Measurements from ENCODE around the gene JPH2.

Gene JPH2

DNA sequence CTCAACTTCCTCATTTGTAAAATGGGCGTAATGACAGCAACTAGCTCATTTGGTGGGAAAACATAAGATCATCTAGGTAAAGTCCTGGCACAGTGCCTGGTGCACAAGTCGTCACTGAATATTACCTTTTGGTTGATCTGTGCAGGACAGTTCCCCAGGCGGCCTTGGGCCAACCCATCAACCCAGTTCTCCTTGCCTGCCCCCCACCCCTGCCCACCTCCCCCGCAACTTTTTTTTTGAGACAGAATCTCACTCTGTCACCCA is 99.2 kb downstream of the JPH2 start:
- no peak for DNase-seq

DNA sequence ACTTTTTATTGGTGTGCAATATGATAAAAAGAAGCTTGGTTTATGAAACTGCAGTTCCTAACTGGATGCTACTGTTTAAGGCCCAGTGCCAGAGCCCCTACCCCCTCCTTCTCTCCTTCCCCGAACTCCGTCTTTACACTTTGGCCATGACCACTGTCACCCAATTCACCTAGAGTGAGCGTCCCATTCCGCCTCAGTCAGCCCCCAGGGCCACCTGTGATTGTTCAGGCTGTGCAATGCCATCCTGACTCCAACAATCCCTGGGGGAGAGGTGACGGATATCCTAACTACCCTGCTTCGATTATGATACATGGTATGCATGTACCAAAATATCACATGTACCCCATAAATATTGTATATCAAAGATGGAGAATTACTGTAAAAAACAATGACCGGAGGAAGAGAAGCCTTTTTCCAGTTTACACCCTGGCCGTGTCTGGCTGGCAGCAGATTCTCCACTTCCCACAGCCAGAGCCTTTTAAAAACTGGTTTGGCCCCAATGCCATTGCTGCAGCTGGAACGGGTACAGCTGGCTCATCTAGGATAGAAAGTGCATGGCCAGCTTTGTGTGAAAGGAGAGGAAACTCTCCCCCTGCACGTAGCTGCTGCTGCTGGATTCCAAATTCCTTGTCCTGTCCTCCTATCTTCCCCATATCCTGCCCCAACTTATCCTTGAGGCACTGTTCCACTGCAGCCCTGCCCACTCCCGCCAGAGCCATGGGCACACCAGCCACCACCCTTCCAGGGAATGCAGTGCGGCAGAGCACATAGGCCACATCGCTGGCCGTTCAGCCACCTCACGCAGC is 99.7 kb downstream of the JPH2 start:
- Histone ChIP-seq H3K4me3 (no peak overlapping the region), H3K27me3 (no peaks in the 10 kb centered on the region), H3K36me3 (no peaks in the 10 kb centered on the region), H3K27ac (no peak overlapping the region), H3K4me1 (peaks cover 0 to 6% (median 0%) of the 10 kb centered on the region in 4 donors), H3K9me3 (no peaks in the 10 kb centered on the region)
- no peak for DNase-seq
- TF ChIP-seq, protein P1, sequence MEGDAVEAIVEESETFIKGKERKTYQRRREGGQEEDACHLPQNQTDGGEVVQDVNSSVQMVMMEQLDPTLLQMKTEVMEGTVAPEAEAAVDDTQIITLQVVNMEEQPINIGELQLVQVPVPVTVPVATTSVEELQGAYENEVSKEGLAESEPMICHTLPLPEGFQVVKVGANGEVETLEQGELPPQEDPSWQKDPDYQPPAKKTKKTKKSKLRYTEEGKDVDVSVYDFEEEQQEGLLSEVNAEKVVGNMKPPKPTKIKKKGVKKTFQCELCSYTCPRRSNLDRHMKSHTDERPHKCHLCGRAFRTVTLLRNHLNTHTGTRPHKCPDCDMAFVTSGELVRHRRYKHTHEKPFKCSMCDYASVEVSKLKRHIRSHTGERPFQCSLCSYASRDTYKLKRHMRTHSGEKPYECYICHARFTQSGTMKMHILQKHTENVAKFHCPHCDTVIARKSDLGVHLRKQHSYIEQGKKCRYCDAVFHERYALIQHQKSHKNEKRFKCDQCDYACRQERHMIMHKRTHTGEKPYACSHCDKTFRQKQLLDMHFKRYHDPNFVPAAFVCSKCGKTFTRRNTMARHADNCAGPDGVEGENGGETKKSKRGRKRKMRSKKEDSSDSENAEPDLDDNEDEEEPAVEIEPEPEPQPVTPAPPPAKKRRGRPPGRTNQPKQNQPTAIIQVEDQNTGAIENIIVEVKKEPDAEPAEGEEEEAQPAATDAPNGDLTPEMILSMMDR (IDR thresholded peaks at IDR 0.05) = no peak
- intact Hi-C loops (cut with DNase I; ENCODE audit: low total_unique reads) = no loop called here

More for the DNA sequence above, 99.2 kb downstream of the JPH2 start:
- H3K27ac ChIP-seq = no peak overlapping the region
- no peaks in the 10 kb centered on the region for H3K36me3 ChIP-seq
- TF ChIP-seq, protein P1 (IDR thresholded peaks at IDR 0.05) = no peak
- no peak overlapping the region for H3K4me3 ChIP-seq
- H3K4me1 ChIP-seq = peaks cover 0 to 6% (median 0%) of the 10 kb centered on the region in 4 donors
- H3K9me3 ChIP-seq = no peaks in the 10 kb centered on the region
- no peaks in the 10 kb centered on the region for H3K27me3 ChIP-seq
- intact Hi-C loops (cut with DNase I; ENCODE audit: low total_unique reads) = no loop called here

DNA sequence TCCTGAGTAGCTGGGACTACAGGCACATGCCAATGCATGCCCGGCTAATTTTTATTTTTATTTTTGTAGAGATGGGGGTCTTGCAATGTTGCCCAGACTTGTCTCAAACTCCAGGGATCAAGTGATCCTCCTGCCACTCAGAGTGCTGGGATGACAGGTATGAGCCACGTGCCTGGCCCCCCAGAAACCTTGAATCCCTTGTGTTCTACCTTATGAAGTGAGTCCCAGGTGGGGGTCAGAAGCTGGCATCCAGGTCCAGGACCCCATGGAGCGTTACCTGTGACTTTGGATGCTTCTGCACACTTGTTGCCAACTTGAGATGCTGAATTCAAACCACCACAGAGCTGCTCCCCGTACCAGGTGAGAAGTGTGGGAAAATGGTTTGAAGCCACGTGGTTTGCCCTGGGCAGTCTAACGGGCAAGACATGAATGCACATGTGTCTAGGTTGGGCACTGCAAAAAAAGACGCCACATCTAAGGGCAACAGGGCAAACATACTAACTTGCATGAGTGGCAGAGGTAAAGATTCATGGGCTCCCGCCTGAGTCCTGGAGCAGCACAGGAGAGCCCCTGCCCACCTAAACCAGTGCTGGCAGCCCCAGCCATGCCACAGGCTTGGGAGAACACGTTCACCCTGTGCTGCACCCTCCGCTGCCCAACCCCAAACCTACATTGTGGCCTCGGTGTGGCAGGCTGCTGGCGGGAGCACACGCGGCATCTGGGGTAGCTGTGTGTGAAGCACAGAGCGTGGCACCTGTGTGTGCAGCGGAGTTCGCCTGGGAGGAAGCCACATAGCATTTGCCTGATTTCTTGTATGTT is 101.2 kb downstream of the JPH2 start:
- Histone ChIP-seq H3K9me3 (no peaks in the 10 kb centered on the region), H3K27me3 (no peaks in the 10 kb centered on the region), H3K4me3 (no peak overlapping the region), H3K36me3 (no peaks in the 10 kb centered on the region), H3K4me1 (peaks cover 0 to 6% (median 0%) of the 10 kb centered on the region in 4 donors), H3K27ac (no peak overlapping the region)
- DNase-seq = no peak
- TF ChIP-seq, protein P1 (IDR thresholded peaks at IDR 0.05) = no peak
- intact Hi-C loops (cut with DNase I; ENCODE audit: low total_unique reads) = no loop called here

DNA sequence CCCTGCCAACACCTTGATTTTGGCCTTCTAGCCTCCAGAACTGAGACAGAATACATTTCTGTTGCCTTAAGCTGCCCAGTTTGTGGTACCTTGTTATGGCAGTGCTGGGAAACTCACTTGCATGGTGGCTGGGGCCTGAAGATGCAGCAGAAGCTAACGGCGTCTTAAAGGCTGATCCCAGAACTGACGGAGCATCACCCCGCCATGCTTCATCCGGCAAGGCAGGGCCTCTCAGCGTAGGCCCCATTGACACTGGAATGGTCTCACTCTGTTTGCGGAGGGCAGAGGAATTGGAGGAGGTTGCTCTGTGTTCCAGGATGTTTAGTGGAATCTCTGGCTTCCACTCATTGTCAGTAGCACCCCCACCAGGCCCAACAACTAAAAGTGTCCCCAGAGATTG is 102.1 kb downstream of the JPH2 start:
- TF ChIP-seq, protein P1 (IDR thresholded peaks at IDR 0.05) = no peak
- Histone ChIP-seq H3K27me3 (no peaks in the 10 kb centered on the region), H3K36me3 (no peaks in the 10 kb centered on the region), H3K4me3 (no peak overlapping the region), H3K4me1 (peaks cover 0 to 6% (median 2%) of the 10 kb centered on the region in 4 donors), H3K9me3 (no peaks in the 10 kb centered on the region), H3K27ac (no peak overlapping the region)
- DNase-seq = no peak
- intact Hi-C loops (cut with DNase I; ENCODE audit: low total_unique reads) = no loop called here

GRCh38 chr20:44084439-44084838 is 102.5 kb downstream of the JPH2 start:
- Histone ChIP-seq H3K4me3 (no peak overlapping the region), H3K27ac (no peak overlapping the region), H3K36me3 (no peaks in the 10 kb centered on the region), H3K27me3 (no peaks in the 10 kb centered on the region), H3K4me1 (peaks cover 0 to 6% (median 2%) of the 10 kb centered on the region in 4 donors), H3K9me3 (no peaks in the 10 kb centered on the region)
- intact Hi-C loops (cut with DNase I; ENCODE audit: low total_unique reads) = no loop called here
- no peak for DNase-seq
- TF ChIP-seq, protein P1 (IDR thresholded peaks at IDR 0.05) = no peak

All from tibial artery (tissue), 4 donors.